ENCODE data around the gene TTLL3.

Gene TTLL3

GRCh38 chr3:9833078-9833477 is 23.0 kb downstream of the TTLL3 start:
- intact Hi-C loops (cut with DNase I; ENCODE audit: low total_unique reads) = no loop called here
- H3K36me3 ChIP-seq = peaks cover 26 to 80% (median 68%) of the 10 kb centered on the region in 3 donors
- no peaks in the 10 kb centered on the region for H3K27me3 ChIP-seq
- no peaks in the 10 kb centered on the region for H3K4me1 ChIP-seq
- H3K4me3 ChIP-seq = no peak overlapping the region
- H3K27ac ChIP-seq = no peak overlapping the region
- no peaks in the 10 kb centered on the region for H3K9me3 ChIP-seq
- DNase-seq = no peak
- no peak for TF ChIP-seq CTCF (IDR thresholded peaks at IDR 0.05)

GRCh38 chr3:9834520-9835380 is 24.7 kb downstream of the TTLL3 start:
- H3K27me3 ChIP-seq = no peaks in the 10 kb centered on the region
- H3K27ac ChIP-seq = no peak overlapping the region
- TF ChIP-seq CTCF (IDR thresholded peaks at IDR 0.05) = no peak
- H3K36me3 ChIP-seq = peaks cover 23 to 80% (median 54%) of the 10 kb centered on the region in 3 donors
- no peaks in the 10 kb centered on the region for H3K9me3 ChIP-seq
- no peak overlapping the region for H3K4me3 ChIP-seq
- DNase-seq = no peak
- intact Hi-C loops (cut with DNase I; ENCODE audit: low total_unique reads) = no loop called here
- H3K4me1 ChIP-seq = no peaks in the 10 kb centered on the region

- intact Hi-C loops (cut with DNase I; ENCODE audit: low total_unique reads) = no loop called here
- H3K36me3 ChIP-seq = peaks cover 36 to 77% (median 62%) of the 10 kb centered on the region in 3 donors
- DNase-seq = no peak
- H3K4me1 ChIP-seq = peaks cover 0 to 9% (median 7%) of the 10 kb centered on the region in 4 donors
- no peak for TF ChIP-seq CTCF (IDR thresholded peaks at IDR 0.05)
- H3K27ac ChIP-seq = no peak overlapping the region
- H3K27me3 ChIP-seq = no peaks in the 10 kb centered on the region
- no peak overlapping the region for H3K4me3 ChIP-seq
- no peaks in the 10 kb centered on the region for H3K9me3 ChIP-seq
Observed at GRCh38 chr3:9837701-9838582, 27.9 kb downstream of the TTLL3 start.

- no peak for TF ChIP-seq CTCF (IDR thresholded peaks at IDR 0.05)
- Histone ChIP-seq H3K9me3 (no peaks in the 10 kb centered on the region), H3K36me3 (peaks cover 32 to 68% (median 54%) of the 10 kb centered on the region in 3 donors), H3K4me1 (peaks cover 0 to 11% (median 10%) of the 10 kb centered on the region in 4 donors), H3K27me3 (no peaks in the 10 kb centered on the region), H3K27ac (no peak overlapping the region), H3K4me3 (no peak overlapping the region)
- DNase-seq = no peak
- intact Hi-C loops (cut with DNase I; ENCODE audit: low total_unique reads) = no loop called here
Observed at GRCh38 chr3:9838856-9839255, 28.8 kb downstream of the TTLL3 start.

- no peaks in the 10 kb centered on the region for H3K9me3 ChIP-seq
- H3K27ac ChIP-seq = no peak overlapping the region
- DNase-seq = no peak
- TF ChIP-seq CTCF (IDR thresholded peaks at IDR 0.05) = no peak
- intact Hi-C loops (cut with DNase I; ENCODE audit: low total_unique reads) = loop anchor here (5.0 to 10.0 kb wide), 2 partner anchors 76 to 104 kb away; partner anchors contain the start of gene IL17RC
- no peak overlapping the region for H3K4me3 ChIP-seq
- H3K4me1 ChIP-seq = peaks cover 0 to 16% (median 12%) of the 10 kb centered on the region in 4 donors
- peaks cover 24 to 46% (median 34%) of the 10 kb centered on the region in 3 donors for H3K36me3 ChIP-seq
- no peaks in the 10 kb centered on the region for H3K27me3 ChIP-seq
Observed at GRCh38 chr3:9841015-9841414, 31.0 kb downstream of the TTLL3 start.
